Activated CD8-positive, alpha-beta memory T cell treated with anti-CD3 and anti-CD28 coated beads, Interleukin-2, amount 50 U/mL, for 24 hours (primary cell): ENCODE data around the gene ZW10.

Source experiments
- DNase-seq: peaks from one replicate; pipeline ENCODE4 v3.0.0-alpha.2; 2020; ENCODE audit errors: extremely low read depth

ZW10 gene

GRCh38 chr11:113697111-113697510 lies 76.4 kb downstream of the ZW10 start:
- no peak for DNase-seq

- no peak for DNase-seq
Observed at GRCh38 chr11:113695207-113695606, 78.3 kb downstream of the ZW10 start.

- no peak for DNase-seq
Observed at GRCh38 chr11:113694390-113694789, 79.1 kb downstream of the ZW10 start.

- no peak for DNase-seq
Observed at GRCh38 chr11:113693030-113693429, 80.5 kb downstream of the ZW10 start.

- no peak for DNase-seq
Observed at GRCh38 chr11:113690619-113691569, 82.6 kb downstream of the ZW10 start.

GRCh38 chr11:113689768-113690618 lies 83.5 kb downstream of the ZW10 start:
- no peak for DNase-seq

GRCh38 chr11:113685654-113686359 lies 87.7 kb downstream of the ZW10 start:
- DNase-seq: no peak

GRCh38 chr11:113684496-113684895 lies 89.0 kb downstream of the ZW10 start:
- DNase-seq: no peak

GRCh38 chr11:113683481-113684046 lies 89.9 kb downstream of the ZW10 start:
- DNase-seq: no peak
